Adrenal gland (tissue), 5 donors: Measurements from ENCODE around the gene ASB16.

Experiments
- CTCF ChIP-seq, 6 experiments: fragments of 450-650 bp in 4 of 6; fragments of 200-600 bp in 2 of 6; sonication (generic) in 1 of 6; IDR thresholded peaks; 1 replicate in 5 of 6; 2 replicates in 1 of 6; pipeline versions ENCODE4 v1.5.1 to v1.8.0; 2016 to 2021; ENCODE audit warnings: antibody characterized with exemption in 6 of 6, mild to moderate bottlenecking in 2 of 6, moderate library complexity in 1 of 6
- POLR2A ChIP-seq, 2 donors: fragments of 450-650 bp; IDR thresholded peaks; one replicate each; pipeline ENCODE4 v1.6.1; 2017; ENCODE audit warnings: antibody characterized with exemption in 2 of 2, mild to moderate bottlenecking in 2 of 2, moderate library complexity in 1 of 2
- donor health status: DM: no; HTN: no; CAD: no.

DNA sequence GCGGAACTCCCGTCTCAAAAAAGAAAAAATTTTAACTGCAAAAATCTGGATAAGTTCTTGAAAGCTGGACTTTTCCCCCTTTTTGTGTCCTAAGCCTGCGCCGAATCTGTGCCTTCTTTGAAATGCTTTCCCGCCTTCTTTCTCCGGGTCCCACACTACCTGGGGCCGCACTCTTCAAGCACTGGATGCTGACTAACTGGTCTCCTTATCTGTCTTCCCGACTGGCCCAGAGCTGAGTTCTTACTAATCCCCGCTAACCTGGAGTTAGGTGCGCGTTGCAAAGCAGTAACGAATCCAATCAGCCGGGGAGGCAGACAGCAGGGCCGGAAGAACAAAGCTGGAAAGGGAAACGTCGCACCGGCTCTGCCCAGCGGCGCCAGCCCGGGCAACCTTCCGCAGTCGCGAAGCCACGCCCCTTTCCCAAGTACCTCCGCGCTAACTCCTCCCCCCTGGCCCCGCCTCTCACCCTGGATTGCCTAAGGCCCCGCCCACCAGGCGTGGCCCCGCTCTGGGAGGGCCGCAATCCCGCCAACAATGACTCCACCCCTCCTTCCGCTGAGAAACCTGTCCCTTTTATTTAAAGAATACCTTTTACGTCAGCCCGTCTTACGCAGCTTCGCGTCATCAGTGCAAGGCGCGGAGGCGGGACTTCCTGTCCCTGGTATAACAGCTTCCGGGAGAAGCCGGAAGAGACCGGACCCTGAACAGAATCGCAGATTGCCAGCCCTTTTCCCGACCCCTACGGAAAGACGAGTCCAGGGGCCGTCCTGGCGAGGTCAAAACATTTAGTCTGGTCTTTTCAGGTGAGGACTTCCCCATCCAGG, 16.0 kb downstream of the ASB16 start, which contains the start of gene TMUB2:
- no peak for TF ChIP-seq CTCF (IDR thresholded peaks at IDR 0.05)
- peak; percentile 65 to 89 for TF ChIP-seq POLR2A (IDR thresholded peaks at IDR 0.05)
